HCT116 (cell line): ENCODE data around the gene OR13J1. TPM values are rescaled to one million over a fixed set of nuclear protein-coding genes. Genes with fewer than 3 reads are reported as not detected.

Experiments
- ATAC-seq: fragments of 200-7000 bp; cut with Tn5 transposase; 2 replicates; pipeline ENCODE4 v1.9.1; 2020; ENCODE audit warnings: mild to moderate bottlenecking, moderate library complexity
- BruUV-seq: library from RNA; stranded (reverse); fragments of 400-500 nt; replicated peaks from 2 replicates; lab custom pipeline; 2021; lab: Mats Ljungman, UMichigan
- CTCF ChIA-PET: fragments of 300-600 bp; sonication (Branson Sonifier 250); formaldehyde crosslinking; loops from one replicate; lab custom pipeline; 2021; ENCODE audit warnings: antibody characterized with exemption; lab: Charles Lee
- POLR2A ChIA-PET: fragments of 300-600, 350-600 bp; sonication (Branson Sonifier 250); formaldehyde crosslinking; loops from one replicate; lab custom pipeline; 2021; ENCODE audit warnings: antibody characterized with exemption; lab: Charles Lee
- RAD21 ChIA-PET, 2 experiments: fragments of 300-600 bp; sonication (Branson Sonifier 250); formaldehyde crosslinking; loops; one replicate each; lab custom pipeline; 2023; ENCODE audit warnings: low total read pairs in 2 of 2; ENCODE audit not compliant: uncharacterized antibody in 2 of 2, unreplicated experiment in 2 of 2, low non-redundant PET in 1 of 2; lab: Charles Lee
- DNase-seq: peaks from one replicate; pipeline ENCODE4 v3.0.0-alpha.2; 2010; ENCODE audit warnings: low read depth, low spot score
- H2AFZ ChIP-seq: fragments of 200-600 bp; shearing (Covaris generic), sonication (generic); 2 replicates; pipeline ENCODE4 v1.6.1; 2017; ENCODE audit warnings: low read depth, mixed run types, mixed read lengths, antibody characterized with exemption, low read length; ENCODE audit not compliant: poor library complexity, severe bottlenecking
- H3K27ac ChIP-seq: 2 replicates; pipeline ENCODE4 v1.5.1; 2012; ENCODE audit warnings: low read depth, low read length
- H3K27me3 ChIP-seq: fragments of 200-600 bp; sonication (generic); 2 replicates; pipeline ENCODE4 v1.6.1; 2016; ENCODE audit warnings: mixed run types, low read length, mixed read lengths; ENCODE audit not compliant: insufficient read depth
- H3K36me3 ChIP-seq, 2 experiments: fragments of 200-500 bp in 1 of 2; fragments of 200-600 bp in 1 of 2; sonication (Bioruptor generic) in 1 of 2; sonication (generic) in 1 of 2; 2 replicates each; pipeline versions ENCODE4 v1.5.1 to v1.6.1; 2014 to 2016; ENCODE audit warnings: low read length in 2 of 2, inconsistent platforms in 1 of 2, mixed read lengths in 1 of 2, mixed run types in 1 of 2; ENCODE audit not compliant: insufficient read depth in 2 of 2, control insufficient read depth in 1 of 2
- H3K4me1 ChIP-seq, 2 experiments: fragments of 200-600 bp in 1 of 2; sonication (generic) in 1 of 2; 2 replicates each; pipeline versions ENCODE4 v1.5.1 to v1.6.1; 2012 to 2017; ENCODE audit warnings: low read length in 2 of 2, inconsistent platforms in 1 of 2, mild to moderate bottlenecking in 1 of 2, mixed read lengths in 1 of 2, mixed run types in 1 of 2, moderate library complexity in 1 of 2; ENCODE audit not compliant: insufficient read depth in 2 of 2, control insufficient read depth in 1 of 2
- H3K4me2 ChIP-seq: fragments of 200-600 bp; sonication (generic); 2 replicates; pipeline ENCODE4 v1.6.1; 2017; ENCODE audit warnings: mixed run types, low read length, mixed read lengths
- H3K4me3 ChIP-seq, 2 experiments: fragments of 200-600 bp in 1 of 2; sonication (generic) in 1 of 2; replicated peaks in 1 of 2; 2 replicates each; pipeline ENCODE4 v1.5.1; 2011 to 2016; ENCODE audit warnings: low read length in 2 of 2, control low read depth in 1 of 2, low read depth in 1 of 2, mild to moderate bottlenecking in 1 of 2, mixed read lengths in 1 of 2, mixed run types in 1 of 2
- H3K79me2 ChIP-seq: fragments of 200-600 bp; sonication (generic); 2 replicates; pipeline ENCODE4 v1.6.1; 2017; ENCODE audit warnings: mild to moderate bottlenecking, mixed run types, low read length, moderate library complexity, mixed read lengths; ENCODE audit not compliant: insufficient read depth
- H3K9ac ChIP-seq: fragments of 200-600 bp; sonication (generic); 2 replicates; pipeline ENCODE4 v1.6.1; 2016; ENCODE audit warnings: low read length, mixed read lengths
- H3K9me2 ChIP-seq: fragments of 200-600 bp; sonication (generic), shearing (Covaris generic); 2 replicates; pipeline ENCODE4 v1.6.1; 2017; ENCODE audit warnings: mixed run types, mild to moderate bottlenecking, moderate library complexity; ENCODE audit not compliant: insufficient read depth
- H3K9me3 ChIP-seq, 2 experiments: fragments of 200-500 bp in 1 of 2; fragments of 200-600 bp in 1 of 2; sonication (Bioruptor generic) in 1 of 2; sonication (generic) in 1 of 2; 2 replicates each; pipeline ENCODE4 v1.6.1; 2014 to 2017; ENCODE audit warnings: low read length in 2 of 2, mixed read lengths in 2 of 2, inconsistent platforms in 1 of 2, low read depth in 1 of 2, mild to moderate bottlenecking in 1 of 2, mixed run types in 1 of 2, moderate library complexity in 1 of 2; ENCODE audit not compliant: control insufficient read depth in 1 of 2, insufficient read depth in 1 of 2
- H4K20me1 ChIP-seq: fragments of 200-600 bp; sonication (generic), shearing (Covaris generic); 2 replicates; pipeline ENCODE4 v1.6.1; 2017; ENCODE audit warnings: mixed run types, mild to moderate bottlenecking, moderate library complexity; ENCODE audit not compliant: insufficient read depth
- ATF3 ChIP-seq: IDR thresholded peaks from 2 replicates; pipeline ENCODE4 v1.6.1; 2012
- ELF1 ChIP-seq: IDR thresholded peaks from 2 replicates; pipeline ENCODE4 v1.6.1; 2012; ENCODE audit warnings: low read depth, borderline replicate concordance
- EZH2 ChIP-seq: fragments of 200-600 bp; sonication (generic); IDR thresholded peaks from 2 replicates; pipeline ENCODE4 v1.6.1; 2017; ENCODE audit warnings: antibody characterized with exemption, mixed run types
- JUND ChIP-seq: IDR thresholded peaks from 2 replicates; pipeline ENCODE4 v1.6.1; 2012
- POLR2AphosphoS5 ChIP-seq: IDR thresholded peaks from 2 replicates; pipeline ENCODE4 v1.6.1; 2011; ENCODE audit warnings: mild to moderate bottlenecking, low read depth, low read length, moderate library complexity
- RAD21 ChIP-seq: IDR thresholded peaks from 2 replicates; pipeline ENCODE4 v1.6.1; 2012; ENCODE audit warnings: low read depth, mild to moderate bottlenecking
- REST ChIP-seq: IDR thresholded peaks from 2 replicates; pipeline ENCODE4 v1.6.1; 2012; ENCODE audit warnings: low read depth
- TCF7L2 ChIP-seq: IDR thresholded peaks from 2 replicates; pipeline ENCODE4 v1.7.0; 2011; ENCODE audit warnings: borderline replicate concordance, inconsistent platforms; ENCODE audit not compliant: insufficient read depth, insufficient read length; ENCODE audit errors: extremely low read depth
- YY1 ChIP-seq: IDR thresholded peaks from 2 replicates; pipeline ENCODE4 v1.6.1; 2011; ENCODE audit warnings: low read length, low read depth, moderate library complexity, mild to moderate bottlenecking; ENCODE audit not compliant: insufficient replicate concordance; ENCODE audit errors: extremely low read depth
- intact Hi-C: fragments of 100-400 bp; cut with micrococcal nuclease; formaldehyde crosslinking; loops from 2 replicates; pipeline ENCODE4 v1.10.0; 2022
- total RNA-seq: library from RNA; stranded (reverse); gene quantifications from one replicate; pipeline ENCODE4 v1.2.1, GENCODE V29; 2021; ENCODE audit not compliant: unreplicated experiment

OR13J1 gene
- total RNA-seq, 1 experiment from 2014 or later: not detected

- no peak overlapping the region for H3K27ac ChIP-seq
- intact Hi-C loops: loop anchor here (2.0 kb wide), 2 partner anchors 44 to 70 kb away; partner anchors contain the start of gene NPR2
- no peak for ATAC-seq
- H3K9me2 ChIP-seq: no peaks in the 10 kb centered on the region
- RAD21 ChIA-PET: no interaction called here
- no peak overlapping the region for H3K4me3 ChIP-seq
- no peak for DNase-seq
- no peak overlapping the region for H2AFZ ChIP-seq
- peaks cover 3 to 17% of the 10 kb centered on the region in 2 experiments; a peak in 3 of 4 replicates for H3K4me1 ChIP-seq
- POLR2A ChIA-PET: no interaction called here
- H4K20me1 ChIP-seq: no peaks in the 10 kb centered on the region
- no peaks in the 10 kb centered on the region for H3K36me3 ChIP-seq
- no peaks in the 10 kb centered on the region for H3K9me3 ChIP-seq
- CTCF ChIA-PET: interaction anchor here (0.8 to 2.4 kb wide), 8 partner anchors 10 to 68 kb away, joined by 3 to 12 read pairs (median 4); no protein-coding TSS in a partner anchor
- H3K79me2 ChIP-seq: no peaks in the 10 kb centered on the region
- H3K4me2 ChIP-seq: no peak overlapping the region
- H3K27me3 ChIP-seq: no peaks in the 10 kb centered on the region
- TF ChIP-seq TCF7L2: no peak
- TF ChIP-seq ATF3: no peak
- TF ChIP-seq, all 23 proteins: peak for 0
- H3K9ac ChIP-seq: no peak overlapping the region
- no TSS peak for BruUV-seq
Observed at GRCh38 chr9:35834260-35835215, 35.7 kb downstream of the OR13J1 start.

- H4K20me1 ChIP-seq: no peaks in the 10 kb centered on the region
- intact Hi-C loops: no loop called here
- POLR2A ChIA-PET: no interaction called here
- RAD21 ChIA-PET: no interaction called here
- no TSS peak for BruUV-seq
- no peak overlapping the region for H3K27ac ChIP-seq
- no peaks in the 10 kb centered on the region for H3K9me2 ChIP-seq
- H3K4me1 ChIP-seq: peaks cover 3 to 25% of the 10 kb centered on the region in 2 experiments; a peak in 3 of 4 replicates
- ATAC-seq (no peak), DNase-seq (no peak)
- H2AFZ ChIP-seq: no peak overlapping the region
- CTCF ChIA-PET: no interaction called here
- no peak overlapping the region for H3K4me2 ChIP-seq
- no peak overlapping the region for H3K4me3 ChIP-seq
- H3K9me3 ChIP-seq: no peaks in the 10 kb centered on the region
- H3K9ac ChIP-seq: no peak overlapping the region
- H3K36me3 ChIP-seq: no peaks in the 10 kb centered on the region
- H3K27me3 ChIP-seq: no peaks in the 10 kb centered on the region
- TF ChIP-seq JUND (no peak), EZH2 (no peak), ELF1 (no peak), YY1 (no peak), RAD21 (no peak), POLR2AphosphoS5 (no peak), REST (no peak)
- no peaks in the 10 kb centered on the region for H3K79me2 ChIP-seq
Observed at GRCh38 chr9:35832814-35833213, 37.4 kb downstream of the OR13J1 start.
